Bladder microvascular endothelial cell (primary cell): ENCODE data around the gene PLSCR3. TPM values are rescaled to one million over a fixed set of nuclear protein-coding genes. Genes with fewer than 3 reads are reported as not detected.

ENCODE experiments used
- total RNA-seq: library from RNA; depleted of rRNA; stranded (reverse); fragments of >200 nt; gene quantifications from 2 replicates; pipeline ENCODE4 v1.2.3, GENCODE V29; 2014

Gene PLSCR3
- total RNA-seq: 16.7 and 36.8 TPM in 2 replicates

GRCh38 chr17:7394452-7395191, at the start of gene PLSCR3:
Gene PLSCR3, minus strand, starts transcription at chr17:7394525. Its CDS starts 415 bp downstream, at chr17:7394110.

GRCh38 chr17:7439462-7440112, 45.3 kb upstream of the PLSCR3 start, which contains the start of gene FGF11:
Gene FGF11, plus strand, starts transcription at chr17:7439512. Its CDS starts 109 bp downstream, at chr17:7439621.

GRCh38 chr17:7428557-7428956, 34.2 kb upstream of the PLSCR3 start, which contains the start of gene SPEM3:
Gene SPEM3, plus strand, starts transcription at chr17:7428857. Its CDS starts 46 bp downstream, at chr17:7428903.

GRCh38 chr17:7425316-7425715, 31.0 kb upstream of the PLSCR3 start, which contains the start of gene SPEM2:
Gene SPEM2, plus strand, starts transcription at chr17:7425616. Its CDS starts 73 bp downstream, at chr17:7425689.

GRCh38 chr17:7419819-7420610, 25.7 kb upstream of the PLSCR3 start, which contains the start of gene SPEM1:
Gene SPEM1, plus strand, starts transcription at chr17:7420324. Its CDS starts 61 bp downstream, at chr17:7420385.

GRCh38 chr17:7407485-7408251, 13.3 kb upstream of the PLSCR3 start, which contains the start of gene NLGN2:
Gene NLGN2, plus strand, starts transcription at chr17:7407845. Its CDS starts 411 bp downstream, at chr17:7408256.

GRCh38 chr17:7403977-7404736, 9.8 kb upstream of the PLSCR3 start, which contains the start of gene TMEM256:
Gene TMEM256, minus strand, starts transcription at chr17:7404097. Its CDS starts 13 bp downstream, at chr17:7404084.

GRCh38 chr17:7380855-7381683, 13.3 kb downstream of the PLSCR3 start, which contains the start of gene TNK1:
Gene TNK1, plus strand, starts transcription at chr17:7381089. Its CDS starts 1,838 bp downstream, at chr17:7382927.

GRCh38 chr17:7355053-7355452, 39.3 kb downstream of the PLSCR3 start, which contains the start of gene TMEM95:
Gene TMEM95, plus strand, starts transcription at chr17:7355156. Its CDS starts 49 bp downstream, at chr17:7355205.

GRCh38 chr17:7351665-7352502, 42.4 kb downstream of the PLSCR3 start, which contains the start of gene KCTD11:
Gene KCTD11, plus strand, starts transcription at chr17:7352162.

Other genes with a start within 250 kb of the PLSCR3 start
- 10.5 and 15.1 TPM in 2 replicates for gene ASGR1, start 215.2 kb downstream of the PLSCR3 start, total RNA-seq
- gene DLG4, start 174.7 kb downstream of the PLSCR3 start, total RNA-seq: 6.8 and 22.5 TPM in 2 replicates
- gene ACADVL, start 174.6 kb downstream of the PLSCR3 start, total RNA-seq: 205 and 264 TPM in 2 replicates
- gene DVL2, start 160.0 kb downstream of the PLSCR3 start, total RNA-seq: 32.2 and 53.0 TPM in 2 replicates
- 28.7 and 37.6 TPM in 2 replicates for gene PHF23, start 155.1 kb downstream of the PLSCR3 start, total RNA-seq
- 86.0 and 116 TPM in 2 replicates for gene GABARAP, start 152.1 kb downstream of the PLSCR3 start, total RNA-seq
- 18.5 and 41.9 TPM in 2 replicates for gene CTDNEP1, start 142.8 kb downstream of the PLSCR3 start, total RNA-seq
- gene ELP5, start 142.3 kb downstream of the PLSCR3 start, total RNA-seq: 22.4 and 31.6 TPM in 2 replicates
- gene CLDN7, start 132.0 kb downstream of the PLSCR3 start, total RNA-seq: 0.82 and 8.1 TPM in 2 replicates
- gene SLC2A4, start 112.8 kb downstream of the PLSCR3 start, total RNA-seq: 0.57 TPM in 1 of 2 replicates, not detected in the other
- 0.25 TPM in 1 of 2 replicates, not detected in the other for gene YBX2, start 99.9 kb downstream of the PLSCR3 start, total RNA-seq
- 537 and 632 TPM in 2 replicates for gene EIF5A, start 86.9 kb downstream of the PLSCR3 start, total RNA-seq
- 28.8 and 30.1 TPM in 2 replicates for gene GPS2, start 79.2 kb downstream of the PLSCR3 start, total RNA-seq
- 10.4 and 31.2 TPM in 2 replicates for gene NEURL4, start 65.2 kb downstream of the PLSCR3 start, total RNA-seq
- gene ACAP1, start 58.0 kb downstream of the PLSCR3 start, total RNA-seq: not detected in 2 replicates
- gene KCTD11, start 42.4 kb downstream of the PLSCR3 start, total RNA-seq: 1.1 and 2.3 TPM in 2 replicates
- gene TMEM95, start 39.4 kb downstream of the PLSCR3 start, total RNA-seq: not detected in 2 replicates
- gene TNK1, start 13.4 kb downstream of the PLSCR3 start, total RNA-seq: 0.49 and 1.6 TPM in 2 replicates
- gene TMEM256, start 9.6 kb upstream of the PLSCR3 start, total RNA-seq: 48.8 and 118 TPM in 2 replicates
- gene NLGN2, start 13.3 kb upstream of the PLSCR3 start, total RNA-seq: 1.3 and 7.6 TPM in 2 replicates
- gene SPEM1, start 25.8 kb upstream of the PLSCR3 start, total RNA-seq: not detected in 2 replicates
- not detected in 2 replicates for gene SPEM2, start 31.1 kb upstream of the PLSCR3 start, total RNA-seq
- gene SPEM3, start 34.3 kb upstream of the PLSCR3 start, total RNA-seq: not detected in 2 replicates
- 6.0 and 8.4 TPM in 2 replicates for gene TMEM102, start 40.9 kb upstream of the PLSCR3 start, total RNA-seq
- 0.16 and 0.50 TPM in 2 replicates for gene FGF11, start 45.0 kb upstream of the PLSCR3 start, total RNA-seq
- gene CHRNB1, start 50.5 kb upstream of the PLSCR3 start, total RNA-seq: 7.6 and 9.4 TPM in 2 replicates
- 6.3 and 14.2 TPM in 2 replicates for gene ZBTB4, start 85.1 kb upstream of the PLSCR3 start, total RNA-seq
- gene SLC35G6, start 86.9 kb upstream of the PLSCR3 start, total RNA-seq: not detected in 2 replicates
- gene POLR2A, start 89.8 kb upstream of the PLSCR3 start, total RNA-seq: 76.9 and 161 TPM in 2 replicates
- gene TNFSF12, start 154.5 kb upstream of the PLSCR3 start, total RNA-seq: 7.8 and 17.1 TPM in 2 replicates
- 0.69 and 0.81 TPM in 2 replicates for gene TNFSF13, start 164.2 kb upstream of the PLSCR3 start, total RNA-seq
- gene SENP3, start 167.4 kb upstream of the PLSCR3 start, total RNA-seq: 62.7 and 79.3 TPM in 2 replicates
- 0.65 and 1.1 TPM in 2 replicates for gene CD68, start 185.1 kb upstream of the PLSCR3 start, total RNA-seq
- 57.5 and 91.6 TPM in 2 replicates for gene MPDU1, start 189.3 kb upstream of the PLSCR3 start, total RNA-seq
- gene SOX15, start 195.6 kb upstream of the PLSCR3 start, total RNA-seq: 0.06 and 0.49 TPM in 2 replicates
- 28.2 and 35.0 TPM in 2 replicates for gene FXR2, start 220.4 kb upstream of the PLSCR3 start, total RNA-seq
- 26.4 and 27.4 TPM in 2 replicates for gene SAT2, start 233.3 kb upstream of the PLSCR3 start, total RNA-seq
- gene SHBG, start 235.6 kb upstream of the PLSCR3 start, total RNA-seq: 0.38 TPM in 1 of 2 replicates, not detected in the other